ENCODE measurements around the gene ASTN2. TPM values are rescaled to one million over a fixed set of nuclear protein-coding genes. Genes with fewer than 3 reads are reported as not detected.

ASTN2 gene
- total RNA-seq, 1 donor from 2014 or later = 13.6 TPM

DNA sequence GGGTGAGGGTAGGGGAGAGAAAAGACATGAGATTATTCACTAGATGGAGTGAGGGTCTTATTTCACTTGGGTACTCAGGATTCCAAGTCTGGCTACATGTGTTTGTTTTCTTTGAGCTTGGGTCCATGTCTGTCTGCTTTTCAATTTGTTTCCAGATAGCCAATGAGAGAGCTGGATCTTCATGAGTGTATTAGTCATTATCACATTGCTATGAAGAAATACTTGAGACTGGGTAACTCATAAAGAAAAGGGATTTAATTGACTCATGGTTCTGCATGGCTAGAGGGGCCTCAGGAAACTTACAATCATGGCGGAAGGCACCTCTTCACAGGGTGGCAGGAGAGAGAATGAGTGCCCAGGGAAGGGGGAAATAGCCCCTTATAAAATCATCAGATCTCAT lies 924.5 kb downstream of the ASTN2 start:
- H3K4me1 ChIP-seq (ENCODE audit: insufficient read depth, low read length) = no peaks in the 10 kb centered on the region
- H4K20me1 ChIP-seq (ENCODE audit: insufficient read depth, low read length) = no peaks in the 10 kb centered on the region
- no peaks in the 10 kb centered on the region for H3K79me2 ChIP-seq (ENCODE audit: insufficient read depth, low read length)
- FAIRE-seq (no peak), DNase-seq (ENCODE audit: low read depth) (no peak)
- H3K27me3 ChIP-seq (ENCODE audit: insufficient read depth, low read length) = no peaks in the 10 kb centered on the region
- no peak overlapping the region for H2AFZ ChIP-seq (ENCODE audit: low read depth, low read length)
- TF ChIP-seq EZH2 (IDR thresholded peaks at IDR 0.05; ENCODE audit: insufficient read depth, low read length) = no peak
- TF ChIP-seq CTCF (IDR thresholded peaks at IDR 0.05; ENCODE audit: insufficient read depth, low read depth, low read length) = no peak
- H3K36me3 ChIP-seq (ENCODE audit: insufficient read depth, low read length) = no peaks in the 10 kb centered on the region
- no peak overlapping the region for H3K27ac ChIP-seq (ENCODE audit: low read depth, low read length)
- Mint-ChIP-seq H3K9me3 (ENCODE audit: unreplicated experiment) (no peaks in the 10 kb centered on the region), H3K27me3 (ENCODE audit: low read depth, unreplicated experiment) (no peaks in the 10 kb centered on the region), H3K36me3 (ENCODE audit: low read depth, unreplicated experiment) (no peaks in the 10 kb centered on the region), H3K4me3 (ENCODE audit: unreplicated experiment) (no peak overlapping the region), H3K4me1 (ENCODE audit: low read depth, unreplicated experiment) (peaks cover 17% of the 10 kb centered on the region), H3K27ac (ENCODE audit: unreplicated experiment) (no peak overlapping the region)
- H3K9ac ChIP-seq (ENCODE audit: low read length) = no peak overlapping the region
- H3K9me3 ChIP-seq (ENCODE audit: insufficient read depth, low read depth, low read length) = no peaks in the 10 kb centered on the region
- H3K4me3 ChIP-seq (ENCODE audit: insufficient read depth, low read depth, low read length) = no peak overlapping the region
- H3K4me2 ChIP-seq (ENCODE audit: low read length) = no peak overlapping the region

DNA sequence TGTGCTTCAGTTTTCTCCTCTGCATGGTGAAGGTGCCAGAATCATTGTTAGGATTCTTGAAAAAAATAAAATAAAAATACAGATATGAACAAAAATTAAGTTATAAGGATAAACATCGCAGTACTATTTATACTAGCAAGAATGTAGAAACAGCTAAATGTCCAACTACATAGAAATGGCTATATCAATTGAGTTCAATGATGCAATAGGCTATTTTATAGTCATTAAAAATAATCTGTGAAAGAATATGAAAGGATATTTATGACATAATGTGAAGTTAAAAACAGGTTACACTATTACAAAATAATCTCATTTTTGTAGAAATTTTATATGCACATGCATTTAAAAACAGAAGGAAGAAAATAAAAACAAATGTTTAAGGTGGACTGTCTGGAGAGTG lies 926.5 kb downstream of the ASTN2 start:
- no peak overlapping the region for H3K27ac ChIP-seq (ENCODE audit: low read depth, low read length)
- no peaks in the 10 kb centered on the region for H3K79me2 ChIP-seq (ENCODE audit: insufficient read depth, low read length)
- FAIRE-seq (no peak), DNase-seq (ENCODE audit: low read depth) (no peak)
- H3K4me3 ChIP-seq (ENCODE audit: insufficient read depth, low read depth, low read length) = no peak overlapping the region
- Mint-ChIP-seq H3K9me3 (ENCODE audit: unreplicated experiment) (no peaks in the 10 kb centered on the region), H3K4me1 (ENCODE audit: low read depth, unreplicated experiment) (peaks cover 14% of the 10 kb centered on the region), H3K27me3 (ENCODE audit: low read depth, unreplicated experiment) (no peaks in the 10 kb centered on the region), H3K4me3 (ENCODE audit: unreplicated experiment) (no peak overlapping the region), H3K36me3 (ENCODE audit: low read depth, unreplicated experiment) (peaks cover 5% of the 10 kb centered on the region), H3K27ac (ENCODE audit: unreplicated experiment) (no peak overlapping the region)
- no peaks in the 10 kb centered on the region for H3K36me3 ChIP-seq (ENCODE audit: insufficient read depth, low read length)
- H3K9ac ChIP-seq (ENCODE audit: low read length) = no peak overlapping the region
- TF ChIP-seq EZH2 (IDR thresholded peaks at IDR 0.05; ENCODE audit: insufficient read depth, low read length) (no peak), CTCF (IDR thresholded peaks at IDR 0.05; ENCODE audit: insufficient read depth, low read depth, low read length) (no peak)
- no peaks in the 10 kb centered on the region for H4K20me1 ChIP-seq (ENCODE audit: insufficient read depth, low read length)
- no peak overlapping the region for H3K4me2 ChIP-seq (ENCODE audit: low read length)
- H3K4me1 ChIP-seq (ENCODE audit: insufficient read depth, low read length) = no peaks in the 10 kb centered on the region
- no peak overlapping the region for H2AFZ ChIP-seq (ENCODE audit: low read depth, low read length)
- no peaks in the 10 kb centered on the region for H3K27me3 ChIP-seq (ENCODE audit: insufficient read depth, low read length)
- no peaks in the 10 kb centered on the region for H3K9me3 ChIP-seq (ENCODE audit: insufficient read depth, low read depth, low read length)

GRCh38 chr9:116484492-116485061 lies 930.3 kb downstream of the ASTN2 start:
- Histone ChIP-seq H3K79me2 (ENCODE audit: insufficient read depth, low read length) (no peaks in the 10 kb centered on the region), H3K4me2 (ENCODE audit: low read length) (no peak overlapping the region), H3K4me1 (ENCODE audit: insufficient read depth, low read length) (no peaks in the 10 kb centered on the region), H3K36me3 (ENCODE audit: insufficient read depth, low read length) (no peaks in the 10 kb centered on the region), H2AFZ (ENCODE audit: low read depth, low read length) (no peak overlapping the region), H3K9ac (ENCODE audit: low read length) (no peak overlapping the region), H4K20me1 (ENCODE audit: insufficient read depth, low read length) (no peaks in the 10 kb centered on the region), H3K27me3 (ENCODE audit: insufficient read depth, low read length) (no peaks in the 10 kb centered on the region), H3K27ac (ENCODE audit: low read depth, low read length) (no peak overlapping the region), H3K4me3 (ENCODE audit: insufficient read depth, low read depth, low read length) (no peak overlapping the region), H3K9me3 (ENCODE audit: insufficient read depth, low read depth, low read length) (no peaks in the 10 kb centered on the region)
- H3K4me1 Mint-ChIP-seq (ENCODE audit: low read depth, unreplicated experiment) = peaks cover 10% of the 10 kb centered on the region
- H3K27ac Mint-ChIP-seq (ENCODE audit: unreplicated experiment) = no peak overlapping the region
- no peaks in the 10 kb centered on the region for H3K9me3 Mint-ChIP-seq (ENCODE audit: unreplicated experiment)
- peaks cover 5% of the 10 kb centered on the region for H3K36me3 Mint-ChIP-seq (ENCODE audit: low read depth, unreplicated experiment)
- FAIRE-seq (peak; percentile 47), DNase-seq (ENCODE audit: low read depth) (no peak)
- TF ChIP-seq EZH2 (IDR thresholded peaks at IDR 0.05; ENCODE audit: insufficient read depth, low read length) = no peak
- TF ChIP-seq CTCF (IDR thresholded peaks at IDR 0.05; ENCODE audit: insufficient read depth, low read depth, low read length) = no peak
- H3K27me3 Mint-ChIP-seq (ENCODE audit: low read depth, unreplicated experiment) = peaks cover 1% of the 10 kb centered on the region
- H3K4me3 Mint-ChIP-seq (ENCODE audit: unreplicated experiment) = no peak overlapping the region
